Stimulated activated CD8-positive, alpha-beta memory T cell treated with anti-CD3 and anti-CD28 coated beads, Interleukin-12 subunit alpha, Interleukin-12 subunit beta, amount 100 ng/mL, for 24 hours (primary cell): ENCODE data around the gene KLK11.
"Not testable (repeated sequence)": the region's sequence is repeated elsewhere in the genome, so short reads cannot be mapped to it uniquely, and the experiment has no call there.

Source experiments
- DNase-seq: peaks from one replicate; pipeline ENCODE4 v3.0.0-alpha.2; 2020; ENCODE audit errors: extremely low read depth

Gene KLK11

DNA sequence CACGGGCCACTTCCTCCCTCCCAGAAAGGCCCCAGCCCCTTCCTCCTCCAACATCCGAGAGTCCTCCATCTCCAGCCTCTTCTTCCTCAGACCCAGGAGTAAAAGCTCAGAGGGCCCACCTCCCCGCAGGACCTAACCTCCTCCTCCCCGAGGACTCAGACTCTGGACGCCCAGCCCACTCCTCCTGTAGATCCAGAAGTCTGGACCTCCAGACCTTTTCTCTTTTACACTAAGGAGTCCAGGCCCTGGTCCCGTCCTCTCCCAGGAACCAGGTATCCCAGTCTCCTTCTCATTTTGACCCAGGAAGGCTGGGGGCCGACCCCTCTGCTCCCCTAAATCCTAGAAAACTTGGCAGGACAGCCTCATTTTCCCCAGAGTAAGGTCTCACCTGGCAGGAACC is 23.1 kb downstream of the KLK11 start:
- DNase-seq, result no peak

DNA sequence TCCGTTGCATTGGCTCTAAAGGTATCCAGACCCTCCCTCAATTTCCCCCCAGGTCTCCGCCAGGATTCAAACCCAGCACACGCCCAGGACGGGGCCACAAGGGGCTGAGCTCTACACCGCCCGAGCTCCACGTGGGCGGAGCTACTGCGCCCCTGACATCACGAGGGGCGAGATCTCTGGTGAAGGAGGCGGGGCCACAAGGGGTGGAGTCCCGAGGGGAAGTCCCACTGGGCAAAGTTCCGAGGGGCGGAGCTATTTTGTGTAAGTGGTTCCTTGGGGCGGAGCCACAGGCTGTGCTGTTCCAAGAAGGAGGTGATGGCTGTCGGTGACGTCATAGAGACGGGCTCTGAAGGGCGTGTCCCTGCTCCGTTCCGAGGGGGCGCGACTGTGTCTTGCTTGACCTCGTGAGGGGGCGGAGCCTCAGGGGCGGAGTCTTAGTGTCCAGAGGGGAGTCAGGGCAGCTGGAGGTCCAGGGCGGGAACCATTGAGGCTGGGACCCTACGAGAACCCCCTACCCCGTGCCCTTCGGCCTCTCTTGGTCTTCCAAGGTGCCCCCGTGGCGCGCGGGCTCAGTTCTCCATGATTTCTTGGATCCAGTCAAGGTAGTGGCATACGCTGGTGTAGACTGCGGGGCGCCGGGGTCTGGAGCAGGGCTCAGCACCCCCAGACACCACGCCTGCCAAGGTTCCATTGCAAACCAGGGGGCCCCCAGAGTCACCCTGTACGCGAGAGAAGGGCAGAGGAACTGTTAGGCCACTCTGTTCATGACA is 23.7 kb downstream of the KLK11 start:
- no peak for DNase-seq

DNA sequence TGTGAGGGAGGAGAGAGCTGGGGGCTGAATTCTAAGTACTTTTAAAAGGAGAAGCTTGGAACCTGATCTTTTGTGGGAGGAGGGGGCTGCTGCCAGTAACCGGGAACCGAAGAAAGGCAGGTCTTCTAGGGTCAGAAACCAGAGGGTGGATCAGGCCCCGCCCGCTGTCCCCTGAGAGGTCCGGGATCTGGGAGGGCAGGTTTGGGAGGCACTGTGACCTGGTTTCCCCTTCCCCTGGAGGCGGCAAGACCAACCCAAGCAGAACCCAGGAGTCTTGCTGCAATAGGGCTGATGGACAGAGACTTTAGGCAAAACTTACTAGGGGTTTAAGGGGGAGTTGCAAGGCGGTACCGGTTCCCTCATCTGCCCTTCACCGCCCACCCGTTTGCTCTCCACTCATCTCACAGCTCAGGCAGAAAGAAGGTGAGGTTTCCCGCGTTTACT is 24.3 kb downstream of the KLK11 start:
- no peak for DNase-seq

- no peak for DNase-seq
Measured at GRCh38 chr19:51001515-51001914, 24.9 kb downstream of the KLK11 start, which contains the start of gene KLK8. Gene KLK8, minus strand, starts transcription at chr19:51001604. Its CDS starts 437 bp downstream, at chr19:51001167.

- no peak for DNase-seq
Measured at GRCh38 chr19:51000981-51001380, 25.4 kb downstream of the KLK11 start.

- DNase-seq, result no peak
Measured at GRCh38 chr19:51000426-51000825, 26.0 kb downstream of the KLK11 start.

DNA sequence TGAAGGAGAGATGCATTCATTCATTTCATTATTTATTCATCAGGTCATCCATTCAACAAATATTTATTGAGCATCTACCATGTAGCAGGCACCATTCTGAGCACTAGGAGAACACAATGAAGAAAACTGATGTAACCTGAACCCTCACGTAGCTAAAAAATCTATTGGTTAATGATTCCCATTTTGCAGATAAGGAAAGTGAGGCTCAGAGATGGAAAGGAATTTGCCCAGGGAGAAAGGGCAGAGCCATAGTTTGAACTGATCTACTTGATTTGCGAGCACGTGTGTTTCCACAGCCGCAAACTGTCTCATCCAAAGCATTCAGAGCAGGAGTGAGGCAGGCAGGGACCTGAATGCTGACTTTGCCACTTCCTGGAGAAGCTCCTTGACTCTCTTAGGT is 27.7 kb downstream of the KLK11 start:
- DNase-seq, result no peak

GRCh38 chr19:50998061-50998460 is 28.4 kb downstream of the KLK11 start:
- no peak for DNase-seq

DNA sequence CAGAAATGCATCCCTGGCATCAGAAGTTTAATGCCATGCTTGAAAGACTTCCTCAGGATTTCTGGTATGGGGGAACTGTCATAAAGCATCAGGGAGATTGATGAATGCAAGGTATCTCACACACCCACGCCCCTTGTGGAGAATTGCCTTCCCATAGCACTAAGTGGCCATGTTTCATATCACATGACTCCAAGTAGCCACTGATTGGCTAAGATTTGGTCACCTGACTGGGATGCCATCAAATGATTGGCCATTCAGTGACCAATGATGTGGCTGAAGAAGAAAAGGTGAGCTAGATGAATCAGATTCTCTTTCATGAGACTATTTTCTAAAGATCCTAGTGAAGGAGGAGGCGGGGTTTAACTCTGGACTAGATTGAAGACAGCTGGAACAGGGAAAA is 32.3 kb downstream of the KLK11 start:
- DNase-seq, result no peak

GRCh38 chr19:50992666-50993035 is 33.8 kb downstream of the KLK11 start:
- no peak for DNase-seq

DNA sequence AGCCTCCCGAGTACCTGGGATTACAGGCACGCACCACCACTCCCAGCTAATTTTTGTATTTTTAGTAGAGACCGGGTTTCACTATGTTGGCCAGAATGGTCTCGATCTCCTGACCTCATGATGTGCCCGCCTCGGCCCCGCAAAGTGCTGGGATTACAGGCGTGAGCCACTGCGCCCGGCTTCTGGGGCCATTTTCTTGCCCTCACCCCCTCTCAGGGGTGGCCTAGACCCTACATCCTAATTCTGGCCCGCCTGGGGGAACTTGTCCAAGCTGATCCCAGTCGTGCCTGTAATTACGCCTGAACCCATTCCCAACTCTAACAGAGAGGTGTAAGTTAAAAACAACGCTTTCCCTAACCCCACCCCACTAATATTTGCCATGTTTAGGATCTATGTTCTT is 42.0 kb downstream of the KLK11 start:
- DNase-seq, result not testable (repeated sequence)

- DNase-seq, result no peak
Measured at GRCh38 chr19:50983625-50984292, 42.7 kb downstream of the KLK11 start, which contains the start of gene KLK7. Gene KLK7, minus strand, starts transcription at chr19:50983917. Its CDS starts 1,518 bp downstream, at chr19:50982399.

DNA sequence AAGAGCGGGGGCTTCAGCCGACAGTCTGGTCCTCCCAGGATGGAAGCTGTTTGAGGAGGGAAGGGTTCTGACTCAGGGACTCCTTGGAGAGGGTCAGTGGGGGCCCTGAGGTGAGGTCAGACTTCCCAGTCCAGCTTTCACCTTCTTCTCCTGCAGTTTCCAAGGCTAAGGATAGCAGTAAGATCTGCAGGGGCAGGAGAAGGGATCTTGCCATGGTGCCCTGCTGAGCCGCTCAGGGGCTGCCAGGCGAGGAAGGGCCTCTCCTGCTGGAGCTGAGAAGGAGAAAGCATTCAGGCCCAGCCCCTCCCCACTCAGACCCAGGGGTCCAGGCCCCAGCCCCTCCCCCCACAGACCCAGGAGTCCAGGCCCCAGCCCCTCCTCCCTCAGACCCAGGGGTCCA is 44.2 kb downstream of the KLK11 start:
- no peak for DNase-seq

- DNase-seq, result no peak
Measured at GRCh38 chr19:50981587-50982146, 44.7 kb downstream of the KLK11 start.

DNA sequence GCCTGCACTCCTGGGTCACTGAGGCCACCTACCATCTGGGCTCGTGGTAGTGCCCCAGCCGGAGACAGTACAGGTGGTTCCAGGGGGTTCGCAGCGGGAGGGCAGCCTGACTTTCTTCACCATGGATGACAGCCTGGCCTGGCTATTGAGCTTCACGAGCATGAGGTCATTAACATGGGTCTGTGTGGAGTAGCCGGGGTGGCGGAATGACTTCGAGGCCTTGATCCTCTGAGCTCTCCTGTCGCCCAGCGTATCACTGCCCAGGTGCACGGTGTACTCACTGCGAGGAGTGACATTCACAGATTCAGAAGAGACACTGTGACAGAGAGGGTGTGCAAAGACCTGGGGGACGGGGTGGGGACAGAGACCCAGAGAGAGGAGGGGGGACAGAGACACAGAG is 46.2 kb downstream of the KLK11 start:
- DNase-seq, result no peak

DNA sequence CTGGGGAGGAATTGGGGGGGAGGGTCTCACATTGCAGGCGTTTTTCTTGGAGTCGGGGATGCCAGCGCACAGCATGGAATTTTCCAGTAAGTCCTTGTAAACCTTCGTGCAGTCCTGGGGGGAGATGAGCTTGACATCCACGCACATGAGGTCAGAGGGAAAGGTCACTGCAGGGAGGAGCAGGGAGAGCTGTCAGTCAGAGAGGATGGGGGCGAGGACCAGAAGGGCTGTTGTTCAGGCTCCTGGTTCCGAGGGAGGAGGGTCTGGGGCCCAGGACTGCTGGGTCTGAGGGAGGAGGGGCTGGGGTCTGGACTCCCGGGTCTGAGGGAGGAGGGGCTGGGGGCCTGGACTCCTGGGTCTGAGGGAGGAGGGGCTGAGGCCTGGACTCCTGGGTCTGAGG is 46.7 kb downstream of the KLK11 start:
- DNase-seq, result no peak

GRCh38 chr19:50978772-50979390 is 47.5 kb downstream of the KLK11 start:
- no peak for DNase-seq

- no peak for DNase-seq
Measured at GRCh38 chr19:50977626-50978025, 48.8 kb downstream of the KLK11 start.

DNA sequence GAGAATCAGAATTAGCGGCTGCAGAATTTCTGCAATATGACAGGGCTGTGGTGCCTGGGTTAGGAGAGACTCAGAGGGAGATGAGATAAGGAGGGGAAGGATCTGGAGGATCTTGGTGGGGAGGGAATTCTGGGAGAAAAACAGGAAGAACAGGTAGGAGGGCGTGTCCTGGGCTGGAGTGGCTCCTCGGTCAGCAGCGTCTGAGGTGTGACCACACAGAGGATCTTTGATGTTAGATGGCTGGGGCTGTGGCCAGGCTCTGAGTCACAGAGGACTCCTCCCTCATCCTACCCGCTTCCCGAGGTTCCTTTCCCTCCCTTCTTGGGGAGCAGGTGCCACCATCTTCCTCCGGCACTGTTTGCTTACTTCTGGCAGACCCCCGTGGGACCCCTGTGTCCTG is 50.6 kb downstream of the KLK11 start:
- DNase-seq, result no peak

DNA sequence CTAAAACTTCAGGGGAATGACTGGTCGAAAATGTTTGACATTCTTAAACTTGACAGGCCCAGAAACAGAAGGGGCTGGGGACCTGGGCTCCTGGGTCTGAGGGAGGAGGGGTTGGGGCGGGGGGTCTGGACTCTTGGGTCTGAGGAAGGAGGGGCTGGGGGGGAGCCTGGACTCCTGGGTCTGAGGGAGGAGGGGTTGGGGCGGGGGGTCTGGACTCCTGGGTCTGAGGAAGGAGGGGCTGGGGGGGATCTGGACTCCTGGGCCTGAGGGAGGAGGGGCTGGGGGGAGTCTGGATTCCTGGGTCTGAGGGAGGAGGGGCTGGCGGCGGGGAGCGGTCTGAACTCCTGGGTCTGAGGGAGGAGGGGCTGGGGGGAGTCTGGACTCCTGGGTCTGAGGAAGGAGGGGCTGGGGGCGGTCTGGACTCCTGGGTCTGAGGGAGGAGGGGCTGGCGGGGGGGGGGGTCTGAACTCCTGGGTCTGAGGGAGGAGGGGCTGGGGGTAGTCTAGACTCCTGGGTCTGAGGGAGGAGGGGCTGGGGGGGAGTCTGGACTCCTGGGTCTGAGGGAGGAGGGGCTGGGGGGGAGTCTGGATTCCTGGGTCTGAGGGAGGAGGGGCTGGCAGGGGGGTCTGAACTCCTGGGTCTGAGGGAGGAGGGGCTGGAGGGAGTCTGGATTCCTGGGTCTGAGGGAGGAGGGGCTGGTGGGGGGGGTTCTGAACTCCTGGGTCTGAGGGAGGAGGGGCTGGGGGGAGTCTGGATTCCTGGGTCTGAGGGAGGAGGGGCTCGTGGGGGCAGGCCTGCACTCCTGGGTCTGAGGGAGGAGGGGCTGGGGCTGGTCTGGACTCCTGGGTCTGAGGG is 51.5 kb downstream of the KLK11 start:
- no peak for DNase-seq

GRCh38 chr19:50972795-50973376 is 53.5 kb downstream of the KLK11 start:
- DNase-seq, result no peak
